Measurements from ENCODE around the gene MAML3.
A peak's percentile ranks its signal among the peaks of the same experiment; 100 is the strongest.

Gene MAML3

DNA sequence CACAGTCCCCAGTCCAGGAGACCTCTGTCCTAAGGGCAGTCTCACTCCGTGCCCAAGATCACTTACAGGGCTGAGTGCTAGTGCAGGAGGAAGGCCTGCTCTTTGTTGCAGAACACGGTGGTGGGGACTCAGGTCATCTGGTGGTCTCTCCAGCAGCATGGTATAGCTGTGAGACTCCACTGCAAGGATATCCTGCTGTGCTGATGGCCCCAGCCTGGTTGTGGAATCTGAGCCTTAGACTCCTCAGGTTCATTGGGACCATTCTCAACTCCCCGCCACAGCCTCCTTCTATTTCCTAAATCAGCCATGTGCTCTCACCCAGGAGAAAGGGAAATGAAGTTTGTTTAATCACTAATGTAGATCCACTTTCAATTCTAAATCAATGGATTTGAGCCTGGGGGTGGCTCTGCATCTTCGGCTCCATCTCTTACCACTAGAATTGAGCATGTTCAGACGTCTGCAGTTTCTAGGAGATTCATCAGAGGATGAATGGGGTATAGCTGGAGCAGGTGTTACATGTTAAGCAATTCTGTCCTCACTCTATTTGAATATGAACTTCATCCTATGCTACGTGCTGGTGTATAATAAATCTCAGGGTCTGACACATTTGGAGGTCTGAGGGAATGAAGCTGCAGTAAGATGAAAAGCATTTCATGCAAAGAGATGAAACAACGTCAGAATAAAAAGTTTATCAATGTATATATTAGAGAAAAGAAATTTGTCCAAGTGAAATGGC, 299.1 kb downstream of the MAML3 start:
- DNase-seq, result no peak

DNA sequence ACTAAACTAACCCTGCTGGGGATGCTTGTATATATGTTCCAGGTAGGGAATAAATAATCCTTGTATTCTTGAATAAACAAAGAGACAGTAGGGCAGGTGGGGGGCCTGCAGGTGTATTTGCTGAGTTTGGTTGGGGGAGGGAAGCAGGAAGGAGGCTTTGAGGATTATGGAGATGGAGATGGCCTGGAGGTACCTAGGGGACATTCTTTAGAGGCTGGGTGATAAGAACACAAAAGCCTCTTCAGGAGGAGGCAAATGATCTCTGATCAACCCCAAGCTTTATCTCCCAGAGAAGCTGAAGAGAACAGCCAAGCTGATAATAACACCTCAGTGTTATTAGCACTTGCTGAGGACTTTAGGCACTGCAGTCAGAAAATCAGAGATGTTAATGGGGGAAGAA, 300.7 kb downstream of the MAML3 start:
- no peak for DNase-seq

DNA sequence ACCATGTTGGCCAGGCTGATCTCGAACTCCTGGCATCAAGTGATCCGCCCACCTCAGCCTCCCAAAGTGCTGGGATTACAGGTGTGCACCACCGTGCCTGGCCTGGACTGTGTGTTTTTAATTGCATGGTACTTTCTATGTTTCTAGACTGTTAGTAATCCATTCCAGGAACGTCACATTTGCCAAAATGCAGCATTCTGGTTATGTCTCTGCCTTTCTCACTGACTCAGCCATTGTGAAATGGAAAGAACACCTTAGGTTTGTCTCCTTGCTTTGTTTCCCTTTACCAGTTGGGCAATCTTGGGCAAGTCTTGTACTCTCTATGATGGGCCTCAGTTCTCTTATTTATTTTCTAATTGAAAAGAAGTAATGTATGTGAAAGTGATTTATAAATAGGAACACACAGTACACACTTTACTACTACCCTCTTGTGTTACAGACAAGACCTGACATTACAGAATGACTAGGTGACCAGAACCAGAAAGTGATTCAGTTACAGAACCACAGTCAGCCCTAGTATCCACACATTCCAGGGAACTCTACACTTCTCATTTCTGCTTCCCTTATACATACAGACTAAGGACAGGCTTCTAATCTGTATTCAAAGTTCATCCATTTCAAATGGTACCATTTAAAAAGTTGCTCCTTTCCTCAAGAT, 301.2 kb downstream of the MAML3 start:
- no peak for DNase-seq

DNA sequence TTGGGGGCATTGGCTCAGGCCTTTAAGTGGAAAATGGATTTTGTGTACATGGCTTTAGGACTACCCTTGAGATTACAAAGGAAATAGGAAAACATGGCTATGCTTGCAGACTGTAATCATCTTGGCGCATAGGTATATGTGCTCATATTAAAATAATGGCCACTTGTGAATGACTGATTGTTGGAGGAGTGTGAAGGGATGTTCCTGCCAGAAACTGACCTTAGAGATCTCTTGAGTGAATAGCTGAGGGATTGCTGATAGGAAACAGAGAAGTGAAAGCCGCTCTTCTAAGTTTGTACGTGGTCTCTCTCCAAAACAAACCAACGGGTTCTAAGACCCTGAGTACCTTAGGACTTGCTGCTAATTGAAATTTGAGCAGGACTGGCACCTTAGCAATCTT, 302.3 kb downstream of the MAML3 start:
- DNase-seq, result no peak

DNA sequence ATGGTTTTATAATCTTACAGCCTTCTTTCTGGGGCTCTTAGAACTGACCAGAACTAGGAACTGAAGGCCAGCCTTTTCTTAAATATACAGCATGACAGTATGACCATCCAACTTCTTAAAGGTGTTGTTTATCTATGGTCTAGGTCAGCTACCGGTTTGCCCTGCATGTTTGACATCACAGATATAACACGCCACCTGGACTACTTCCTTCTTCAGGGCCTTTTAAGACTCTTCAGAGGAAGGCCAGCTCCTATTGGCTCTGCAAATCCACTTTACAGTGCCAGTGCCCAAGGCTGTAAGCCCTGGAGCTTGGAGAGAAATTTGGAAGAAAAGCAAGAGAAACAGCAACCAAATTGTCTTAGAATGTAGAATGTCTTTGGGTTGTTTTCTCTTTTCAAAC, 302.9 kb downstream of the MAML3 start:
- DNase-seq, result no peak

DNA sequence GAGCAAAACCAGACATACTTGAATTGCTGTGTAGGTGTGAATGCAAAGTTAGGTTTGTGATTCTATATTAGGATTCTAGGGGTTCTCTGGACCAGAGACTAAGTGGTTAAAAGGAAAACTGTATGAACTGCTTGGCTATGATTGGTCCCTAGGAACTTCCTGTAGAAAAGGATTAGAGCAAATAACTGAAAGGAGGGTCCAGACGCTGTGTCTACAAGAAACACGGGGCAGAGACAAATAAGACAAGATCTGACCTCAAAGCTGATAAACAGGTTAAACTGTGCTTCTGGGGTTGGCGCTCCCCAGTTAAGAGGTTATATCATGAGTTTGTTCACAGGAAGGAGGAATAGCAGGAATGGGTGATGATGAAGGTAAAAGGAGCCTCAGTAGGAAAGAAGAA, 304.8 kb downstream of the MAML3 start:
- no peak for DNase-seq

DNA sequence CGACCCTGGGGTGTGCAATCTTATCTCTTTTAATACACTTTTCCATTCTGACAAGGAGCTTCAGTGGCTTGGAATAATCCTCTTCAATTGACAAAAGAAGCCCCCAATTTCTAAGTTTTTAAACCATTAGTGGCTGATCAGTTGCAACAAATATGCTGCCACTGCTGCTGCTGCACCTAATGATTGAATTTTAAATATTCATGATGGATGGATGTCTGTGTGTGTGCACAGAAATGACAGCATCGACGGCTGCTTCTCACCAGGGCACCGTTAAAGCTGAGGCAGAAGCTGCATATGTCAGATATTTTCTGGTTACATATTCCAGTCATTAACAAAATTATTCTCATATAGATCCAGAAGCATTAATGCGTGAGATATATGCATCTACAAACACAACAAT, 306.0 kb downstream of the MAML3 start:
- no peak for DNase-seq

DNA sequence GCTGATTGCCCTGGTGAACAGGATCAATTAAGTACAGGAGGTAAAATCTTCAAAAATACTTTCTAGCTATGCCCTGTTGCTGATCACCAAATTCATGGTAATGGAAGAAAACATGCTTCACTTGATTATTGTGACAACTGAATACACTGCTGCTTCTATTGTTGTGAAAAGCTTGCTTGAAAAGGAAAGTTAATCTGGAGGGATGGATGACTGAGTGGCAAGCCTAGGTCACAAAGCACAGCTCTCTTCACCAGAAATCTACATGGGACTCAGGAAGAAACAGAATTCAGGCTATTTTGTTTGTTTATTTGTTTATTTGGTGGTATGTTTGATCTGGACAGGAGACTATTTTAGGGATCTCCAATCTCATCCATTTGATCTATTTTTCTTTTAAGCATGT, 306.4 kb downstream of the MAML3 start:
- DNase-seq, result no peak

DNA sequence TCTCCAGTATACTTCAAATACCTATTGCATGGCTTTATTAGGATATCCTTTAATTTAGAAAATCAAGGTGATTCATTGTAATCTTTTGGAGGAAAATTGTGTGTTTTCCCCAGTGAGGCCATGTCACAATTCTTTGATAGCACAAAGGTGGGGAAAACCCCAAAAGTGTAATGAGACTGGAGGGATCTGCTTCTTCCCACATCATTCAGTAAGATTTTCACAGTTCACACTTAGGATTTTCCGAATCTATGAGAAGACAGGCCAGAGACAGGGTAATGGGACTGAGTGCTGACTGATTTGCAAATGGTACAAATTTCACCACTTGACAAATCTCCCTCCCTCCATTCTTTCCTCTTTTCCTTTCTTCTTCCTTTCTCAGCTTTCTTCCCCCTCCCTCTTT, 307.2 kb downstream of the MAML3 start:
- DNase-seq, result no peak

DNA sequence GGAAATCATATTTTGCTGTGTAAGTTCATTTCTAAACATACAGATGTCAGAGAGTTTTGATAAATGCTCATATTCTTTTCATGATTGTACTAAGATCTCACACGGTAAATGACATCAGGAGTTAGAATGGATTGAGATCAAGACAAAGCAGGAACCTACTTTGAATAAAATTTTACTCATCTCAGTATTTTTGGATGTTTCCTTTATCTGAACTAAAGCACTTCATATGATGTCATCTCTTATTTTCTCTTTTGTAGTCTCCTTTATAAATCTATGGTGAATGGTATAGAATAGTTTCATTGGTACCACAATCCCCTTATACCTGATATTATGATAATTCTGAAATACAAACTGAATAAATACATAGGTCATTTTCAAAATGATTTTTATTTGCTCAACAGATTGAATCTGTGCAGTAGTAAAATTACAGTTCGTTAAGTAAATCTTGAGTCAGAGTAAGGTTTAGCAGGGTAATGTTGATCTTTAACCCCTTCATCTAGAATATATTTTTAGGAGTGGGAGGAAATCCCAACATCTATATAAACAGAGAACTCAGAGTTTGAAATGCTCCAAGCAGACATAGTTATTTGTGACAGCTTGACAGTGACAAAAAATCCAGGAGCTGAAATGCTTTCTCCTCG, 308.4 kb downstream of the MAML3 start:
- DNase-seq, result no peak

DNA sequence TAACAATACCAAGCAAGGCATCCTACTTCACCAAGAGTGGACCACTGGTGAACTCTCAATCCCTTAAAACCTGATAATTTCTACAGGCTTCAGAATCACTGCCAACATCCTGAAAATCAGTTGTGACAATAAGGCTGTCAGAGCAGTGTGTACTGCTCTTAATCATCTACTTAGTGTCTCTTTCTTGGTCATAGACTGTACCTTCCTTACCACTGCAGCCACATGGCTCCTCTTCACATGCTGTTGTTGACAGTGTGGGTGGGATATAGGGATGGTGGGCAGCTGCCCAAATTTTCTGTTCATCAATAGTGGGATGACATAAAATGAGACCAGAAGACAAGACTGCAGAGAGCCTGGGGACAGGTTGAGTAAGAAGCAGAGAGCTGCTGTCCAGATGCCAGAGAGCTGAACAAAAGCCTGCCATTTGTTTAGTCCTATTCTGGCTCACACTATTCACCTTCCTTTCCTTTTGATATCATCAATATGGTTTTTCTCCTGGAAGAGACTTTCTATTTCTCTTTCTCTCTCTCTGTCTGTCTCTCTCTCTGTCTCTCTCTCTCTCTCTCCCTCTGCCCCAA, 309.4 kb downstream of the MAML3 start:
- no peak for DNase-seq

DNA sequence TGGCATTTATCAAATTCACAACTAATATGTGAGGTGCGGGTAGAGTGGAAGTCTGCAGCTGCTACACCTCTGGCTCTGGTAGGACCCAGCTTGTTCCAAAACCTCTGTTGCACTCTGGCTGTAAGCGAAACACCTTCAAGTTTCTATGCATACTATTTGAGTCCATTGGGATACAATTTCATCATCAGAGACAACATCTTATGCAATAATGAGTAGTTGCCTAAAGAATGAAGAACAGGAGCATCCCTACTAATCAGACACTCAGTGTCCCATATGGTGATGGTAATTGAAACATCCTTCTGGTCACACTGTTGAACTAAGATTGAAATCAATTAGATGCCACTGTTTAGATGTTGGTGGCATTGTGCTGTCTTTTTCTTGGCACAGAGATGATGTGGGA, 309.9 kb downstream of the MAML3 start:
- DNase-seq, result no peak

DNA sequence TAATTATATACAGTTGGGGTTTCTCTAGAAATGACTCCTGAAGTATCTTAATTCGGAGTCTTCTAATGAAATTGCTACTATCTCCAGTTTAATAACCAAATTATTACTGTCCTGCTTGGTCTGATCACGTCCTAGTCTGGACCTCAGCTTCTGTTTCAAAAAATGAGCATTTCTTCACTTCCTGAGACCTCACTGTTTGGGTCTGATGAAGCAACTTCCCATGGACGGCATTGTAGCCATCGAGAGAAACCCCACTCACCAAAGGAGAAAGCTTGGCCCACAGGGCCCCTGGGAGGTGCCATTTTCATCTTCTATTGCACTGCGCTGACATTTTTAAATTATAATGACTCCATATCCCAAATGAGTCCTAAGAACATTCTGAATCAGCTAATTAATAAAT, 310.3 kb downstream of the MAML3 start:
- no peak for DNase-seq

DNA sequence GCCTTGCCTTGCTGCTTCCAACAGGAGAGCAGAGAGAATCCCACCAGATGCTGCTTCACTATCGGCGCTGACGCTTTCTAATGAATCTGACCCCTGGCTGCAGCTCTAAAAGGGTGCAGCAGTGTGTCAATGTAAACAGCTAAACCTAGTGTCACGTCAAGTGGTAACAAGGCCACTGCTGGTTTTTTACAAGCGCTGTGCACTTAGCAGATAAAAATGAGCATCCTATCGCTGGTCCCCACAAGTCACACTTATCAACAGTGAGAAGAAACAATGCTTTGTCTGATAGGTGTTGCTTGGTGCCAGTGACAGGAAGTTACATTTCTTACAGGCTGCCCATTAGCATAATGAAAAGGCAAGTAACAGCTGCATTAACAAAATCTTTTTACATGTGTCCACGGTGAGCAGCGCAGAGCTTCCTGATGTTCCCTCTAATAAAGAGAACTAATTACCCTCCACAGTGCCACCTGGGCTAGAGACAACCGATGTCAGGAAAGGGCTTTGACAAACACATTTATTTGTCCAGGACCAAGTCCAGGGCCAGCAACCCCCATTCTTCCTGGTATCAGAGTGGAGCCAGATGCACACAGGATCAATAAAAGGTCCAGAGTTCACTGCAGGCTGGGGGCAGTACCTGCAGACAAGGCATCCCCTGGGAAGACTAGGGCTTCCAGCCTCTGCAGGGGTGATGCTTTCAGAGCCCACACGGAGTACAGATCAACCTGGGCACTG, 312.4 kb downstream of the MAML3 start:
- DNase-seq, result peak; percentile 1

DNA sequence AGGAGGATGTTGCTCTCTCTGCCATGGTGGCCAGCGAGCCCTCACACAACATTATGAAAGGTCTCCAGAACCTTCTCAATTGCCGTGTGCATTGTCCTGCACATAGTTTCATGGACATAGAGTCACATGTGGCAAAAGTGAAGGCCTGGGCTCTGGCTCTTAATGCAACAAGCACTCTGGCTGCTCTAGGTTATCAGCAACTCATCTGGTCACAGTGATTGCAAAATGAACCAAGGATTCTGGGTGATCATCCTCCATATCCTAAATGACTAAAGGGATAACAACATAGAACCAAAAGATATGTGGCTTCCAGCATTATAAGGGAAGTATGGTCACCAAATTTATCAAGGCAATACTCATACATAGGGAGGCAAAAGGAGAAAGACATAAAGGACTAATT, 313.2 kb downstream of the MAML3 start:
- DNase-seq, result no peak

DNA sequence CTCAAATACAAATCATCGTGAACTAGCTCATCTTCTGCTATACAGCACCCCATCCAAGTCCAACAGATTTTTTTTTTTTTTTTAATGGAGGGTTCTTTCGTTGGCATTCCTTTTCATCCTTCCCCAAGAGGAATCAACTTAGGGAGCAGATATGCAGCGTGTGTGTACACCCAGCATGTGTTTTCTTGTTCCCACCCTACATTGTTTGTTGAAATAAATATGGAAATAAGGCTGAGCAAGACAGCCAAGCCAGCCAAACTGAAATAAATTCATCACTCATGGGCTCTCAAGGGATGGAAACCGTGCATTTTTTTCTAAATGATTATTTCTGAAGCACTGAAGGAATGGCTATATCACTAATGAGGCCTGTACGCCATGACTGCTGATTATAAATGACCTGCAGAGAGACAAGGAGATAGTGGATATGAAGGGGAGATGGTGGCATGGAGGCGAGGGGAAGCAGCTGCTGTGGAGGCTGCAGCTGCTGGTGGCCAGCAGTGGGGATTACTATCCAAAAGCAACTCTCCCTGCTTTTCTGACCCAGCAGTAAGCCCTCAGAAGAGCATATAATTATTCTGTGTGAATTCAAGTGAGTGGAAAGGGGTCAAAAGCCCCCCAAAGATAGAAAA, 314.5 kb downstream of the MAML3 start:
- DNase-seq, result no peak

DNA sequence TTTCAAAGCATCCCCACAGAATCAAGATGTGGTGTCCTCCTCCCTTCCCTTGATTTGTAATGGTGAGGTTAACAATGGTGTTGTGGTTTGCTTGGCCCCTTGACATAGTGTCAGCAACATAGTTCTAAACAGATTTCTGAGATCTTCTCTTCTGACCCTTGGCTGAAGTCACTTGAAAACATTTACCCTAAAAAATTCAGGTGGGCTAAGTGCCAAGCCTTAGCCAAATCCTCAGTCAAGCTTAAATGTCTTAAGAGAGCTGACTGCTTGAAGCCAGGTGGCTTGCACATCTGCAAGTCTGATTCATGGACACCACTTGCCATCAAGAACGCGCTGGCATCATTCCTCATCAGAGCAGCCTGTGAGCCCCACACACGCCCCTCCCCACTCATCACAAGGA, 315.2 kb downstream of the MAML3 start:
- no peak for DNase-seq

DNA sequence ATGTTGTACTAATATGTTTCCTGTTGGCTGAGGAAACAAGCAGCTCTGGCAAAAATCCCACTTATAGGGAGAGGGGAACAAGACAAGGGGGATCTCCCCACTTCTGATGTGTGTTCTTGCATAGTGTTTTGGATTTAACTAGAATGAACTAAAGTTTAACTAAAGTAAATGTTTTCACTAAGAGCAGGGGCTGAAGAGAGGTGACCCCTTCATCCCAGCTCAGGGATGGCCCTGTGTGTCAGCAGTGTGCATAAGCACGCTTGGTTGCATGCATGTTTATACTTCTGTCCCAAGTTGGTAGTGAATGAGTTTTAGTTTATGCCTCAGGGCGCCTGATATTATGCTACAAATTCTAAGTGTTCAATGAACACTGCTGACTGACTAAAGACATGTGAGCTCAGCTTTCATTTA, 319.0 kb downstream of the MAML3 start:
- DNase-seq, result no peak

DNA sequence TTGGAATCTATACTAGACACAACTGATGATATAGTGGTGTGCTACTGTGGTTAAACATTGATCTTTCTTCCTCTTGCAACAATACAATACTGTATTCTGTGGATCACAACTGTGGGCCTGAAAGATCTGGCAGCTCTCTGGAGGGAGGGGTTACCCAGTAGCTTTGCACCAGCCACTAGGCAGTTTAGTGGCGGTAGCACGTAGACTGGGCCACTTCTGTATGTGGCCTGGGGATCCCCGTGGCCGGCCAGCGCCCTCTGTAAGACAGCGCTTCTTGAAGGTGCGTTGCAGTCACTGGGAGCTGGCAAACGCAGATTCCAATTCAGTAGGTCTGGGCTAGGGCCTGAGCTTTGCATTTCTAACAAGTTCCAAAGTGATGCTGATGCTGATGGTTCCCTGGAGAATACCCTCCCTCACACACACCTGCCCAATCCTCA, 319.7 kb downstream of the MAML3 start:
- DNase-seq, result no peak

DNA sequence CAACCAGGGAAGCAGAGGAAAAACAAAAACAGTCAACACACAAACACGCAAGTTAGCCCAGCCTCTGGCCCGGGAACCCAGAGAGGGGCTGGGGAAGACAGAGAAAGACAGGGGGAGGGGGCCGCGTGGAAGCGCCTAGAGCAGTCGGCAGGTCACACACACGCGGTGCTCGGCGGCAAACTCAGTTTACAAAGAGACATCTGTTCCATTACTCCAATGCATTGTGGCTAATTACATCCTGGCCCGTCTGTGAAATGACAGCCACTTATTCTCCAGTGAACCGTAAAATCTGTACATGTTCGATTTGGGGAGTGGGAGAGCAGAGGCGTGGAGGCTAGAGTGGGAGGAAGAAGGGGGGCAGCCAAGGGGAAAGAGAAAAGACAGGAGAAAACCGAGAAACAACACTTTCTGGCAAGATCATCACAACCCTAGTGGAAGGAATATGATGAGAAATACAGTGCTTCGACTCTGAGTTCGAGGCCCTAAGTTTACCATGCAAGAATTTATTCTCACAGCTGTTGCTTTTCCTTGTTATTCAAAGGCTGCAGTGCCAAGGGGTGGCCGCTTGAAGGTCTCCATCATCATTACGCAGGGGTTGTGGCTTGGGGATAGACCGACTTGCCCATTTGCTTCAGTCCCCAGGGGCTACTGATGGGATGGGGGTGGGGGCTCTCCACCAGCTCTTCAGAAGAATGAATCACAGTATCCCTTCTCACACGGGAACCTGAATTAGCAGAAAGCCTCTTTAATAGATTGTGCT, 320.7 kb downstream of the MAML3 start:
- DNase-seq, result no peak

DNA sequence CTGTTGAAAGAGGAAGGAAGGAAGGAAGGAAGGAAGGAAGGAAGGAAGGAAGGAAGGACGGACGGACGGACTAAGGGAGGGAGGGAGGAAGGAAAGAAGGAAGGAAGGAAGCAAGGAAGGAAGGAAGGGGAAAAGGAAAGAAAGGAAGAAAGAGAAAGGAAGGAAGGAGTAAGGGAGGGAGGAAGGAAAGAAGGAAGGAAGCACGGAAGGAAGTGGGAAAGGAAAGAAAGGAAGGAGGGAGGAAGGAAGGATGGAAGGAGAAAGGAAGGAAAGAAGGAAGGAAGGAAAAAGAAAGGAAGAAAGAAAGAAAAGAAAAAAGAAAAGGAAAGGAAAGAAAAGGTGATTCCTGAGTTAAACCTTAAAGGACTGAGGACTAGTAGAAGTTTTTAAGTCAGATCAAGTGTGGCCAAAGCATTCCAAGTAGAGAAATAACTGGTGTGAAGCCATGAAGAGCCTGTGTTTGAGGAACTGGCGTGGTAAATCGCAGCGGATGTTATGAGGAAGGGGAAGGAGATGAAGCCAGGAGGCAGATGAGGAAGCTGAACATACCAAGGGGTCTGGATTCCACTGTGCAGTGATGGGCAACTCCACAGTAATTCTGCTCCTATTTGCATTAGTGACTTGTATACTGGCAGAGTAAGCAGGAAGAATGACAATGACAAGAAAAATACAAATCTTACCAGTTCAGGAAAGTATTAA, 324.9 kb downstream of the MAML3 start:
- DNase-seq, result no peak
